Mesodermal cell (in vitro differentiated cells): ENCODE measurements around the gene SERGEF.

ENCODE experiments used
- H3K27ac ChIP-seq: 2 replicates; pipeline ENCODE4 v1.7.0; 2013; ENCODE audit warnings: mild to moderate bottlenecking, low read depth, low read length, moderate library complexity; ENCODE audit not compliant: severe bottlenecking
- H3K36me3 ChIP-seq: 2 replicates; pipeline ENCODE4 v1.7.1; 2013; ENCODE audit warnings: mild to moderate bottlenecking, low read length, moderate library complexity; ENCODE audit not compliant: control insufficient read depth, insufficient read depth
- H3K4me1 ChIP-seq: one replicate; pipeline ENCODE4 v1.7.1; 2013; ENCODE audit warnings: mild to moderate bottlenecking, low read length; ENCODE audit not compliant: insufficient read depth, control insufficient read depth, poor library complexity, severe bottlenecking
- H3K4me3 ChIP-seq: 2 replicates; pipeline ENCODE4 v1.7.0; 2013; ENCODE audit warnings: low read length, control low read depth, mild to moderate bottlenecking; ENCODE audit not compliant: insufficient read depth, poor library complexity, severe bottlenecking; ENCODE audit errors: extremely low read depth
- H3K9me3 ChIP-seq: 2 replicates; pipeline ENCODE4 v1.7.1; 2013; ENCODE audit warnings: mild to moderate bottlenecking, low read length, moderate library complexity; ENCODE audit not compliant: control insufficient read depth
- WGBS, 2 experiments: methylation state at CpG; one replicate each; pipeline ENCODE4 v1.1.5; 2013; ENCODE audit warnings: missing lambda C conversion rate in 2 of 2; ENCODE audit not compliant: insufficient coverage in 2 of 2; 5-methylcytosine and 5-hydroxymethylcytosine counted together

Gene SERGEF

GRCh38 chr11:17927681-17928343 is 85.0 kb downstream of the SERGEF start:
- WGBS, 2 experiments = 75 to 85% methylated on average over 1 to 2 of the region's 3 CpGs

DNA sequence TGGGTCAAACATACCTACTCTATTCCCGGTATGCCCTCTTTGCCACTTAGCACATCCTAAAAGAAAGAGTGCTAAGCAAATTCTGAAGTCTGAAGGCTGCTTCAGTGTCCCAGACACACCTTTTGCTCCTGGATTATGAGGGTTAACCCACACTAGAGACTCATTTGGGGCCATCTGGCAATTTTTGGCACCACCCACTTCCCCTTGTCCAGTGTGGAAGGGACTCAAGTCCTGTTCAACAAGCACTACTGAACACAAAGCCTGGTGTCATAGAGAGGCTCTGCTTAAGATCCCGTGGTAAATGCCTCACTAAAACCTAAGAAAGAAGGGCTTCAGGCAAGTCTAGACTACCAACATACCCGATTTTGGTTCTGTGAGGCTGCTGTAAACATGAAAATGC is 85.8 kb downstream of the SERGEF start:
- Histone ChIP-seq H3K36me3 (no peaks in the 10 kb centered on the region), H3K4me3 (no peak overlapping the region), H3K27ac (no peak overlapping the region), H3K9me3 (no peaks in the 10 kb centered on the region), H3K4me1 (no peaks in the 10 kb centered on the region)
- WGBS, 2 experiments = 87 to 90% methylated on average over 2 to 3 of the region's 3 CpGs

More at GRCh38 chr11:17927681-17928343, 85.0 kb downstream of the SERGEF start:
- H3K27ac ChIP-seq = no peak overlapping the region
- H3K4me3 ChIP-seq = no peak overlapping the region
- no peaks in the 10 kb centered on the region for H3K36me3 ChIP-seq
- no peaks in the 10 kb centered on the region for H3K9me3 ChIP-seq
- no peaks in the 10 kb centered on the region for H3K4me1 ChIP-seq

DNA sequence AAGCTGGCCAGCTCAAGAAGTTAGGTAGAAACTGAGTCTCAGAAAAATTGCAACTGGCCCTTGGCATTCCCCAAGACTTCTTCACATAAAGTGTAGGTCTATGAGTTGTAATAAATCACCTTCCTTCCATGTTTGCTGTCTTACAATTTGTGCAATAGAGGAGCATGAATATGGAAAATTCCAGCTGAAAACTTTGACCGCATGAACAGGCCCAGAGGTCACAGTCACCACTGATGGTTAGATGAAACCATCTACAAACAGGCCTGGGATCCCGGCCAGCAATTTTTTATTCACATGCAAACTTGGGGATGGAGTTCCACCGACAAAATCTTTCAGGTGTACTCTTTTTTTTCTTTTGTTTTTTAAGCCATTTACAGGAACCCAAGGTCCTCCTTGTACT is 88.1 kb downstream of the SERGEF start:
- Histone ChIP-seq H3K27ac (no peak overlapping the region), H3K9me3 (no peaks in the 10 kb centered on the region), H3K4me3 (no peak overlapping the region), H3K36me3 (no peaks in the 10 kb centered on the region), H3K4me1 (no peaks in the 10 kb centered on the region)
- WGBS, 2 experiments = 78 to 80% methylated on average over 2 of the region's 3 CpGs

GRCh38 chr11:17923217-17923616 is 89.6 kb downstream of the SERGEF start:
- no peaks in the 10 kb centered on the region for H3K9me3 ChIP-seq

GRCh38 chr11:17922416-17922788 is 90.4 kb downstream of the SERGEF start:
- Histone ChIP-seq H3K9me3 (no peaks in the 10 kb centered on the region), H3K36me3 (no peaks in the 10 kb centered on the region), H3K4me3 (no peak overlapping the region), H3K4me1 (no peaks in the 10 kb centered on the region), H3K27ac (no peak overlapping the region)
- WGBS, 2 experiments = 50% methylated on average over 2 of the region's 2 CpGs; no CpG with 5 or more reads in 1 of the 2 experiments

More at GRCh38 chr11:17923217-17923616, 89.6 kb downstream of the SERGEF start:
- H3K4me3 ChIP-seq = no peak overlapping the region
- WGBS, 2 experiments = 82 to 100% methylated on average over 2 to 3 of the region's 3 CpGs
- H3K27ac ChIP-seq = no peak overlapping the region
- no peaks in the 10 kb centered on the region for H3K4me1 ChIP-seq
- H3K36me3 ChIP-seq = no peaks in the 10 kb centered on the region

DNA sequence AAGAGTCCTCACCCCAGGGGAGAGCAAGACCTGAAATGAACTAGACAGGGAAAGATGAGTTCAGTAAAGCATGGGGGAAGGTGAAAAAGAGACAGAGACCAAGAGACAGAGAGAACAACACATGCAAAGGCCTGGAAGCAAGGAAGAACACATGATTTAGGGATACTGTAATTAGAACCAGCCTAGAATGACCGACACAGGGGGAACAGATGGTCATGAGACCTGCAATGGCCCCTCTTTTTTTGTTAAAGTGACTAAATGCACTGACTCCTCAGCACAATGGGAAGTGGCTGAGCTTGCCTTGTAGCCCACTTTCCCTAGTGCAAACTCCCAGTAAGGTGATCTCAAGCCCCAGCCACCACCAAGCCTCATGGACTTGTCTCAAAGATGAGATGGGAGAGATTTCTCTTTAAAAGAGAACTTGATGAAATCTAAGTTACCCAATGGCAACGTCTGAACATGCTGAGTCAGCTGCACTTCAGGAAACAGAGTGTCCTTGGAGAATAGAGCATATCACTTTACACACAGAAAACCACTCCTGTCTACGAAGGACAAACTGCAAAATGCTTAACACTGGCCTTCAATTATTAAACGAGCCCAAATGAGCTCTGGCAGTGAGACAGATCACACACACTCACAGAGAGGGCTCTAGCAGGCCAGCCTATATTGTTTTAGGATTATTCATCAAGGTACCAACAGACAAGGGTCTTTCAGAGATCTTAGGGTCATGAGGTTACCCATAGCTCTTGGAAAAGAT is 91.0 kb downstream of the SERGEF start:
- WGBS, 2 experiments = 78 to 81% methylated on average over 3 of the region's 4 CpGs
- Histone ChIP-seq H3K9me3 (no peaks in the 10 kb centered on the region), H3K4me3 (no peak overlapping the region), H3K36me3 (no peaks in the 10 kb centered on the region), H3K27ac (no peak overlapping the region), H3K4me1 (no peaks in the 10 kb centered on the region)

- H3K36me3 ChIP-seq = no peaks in the 10 kb centered on the region
- no peak overlapping the region for H3K4me3 ChIP-seq
- no peaks in the 10 kb centered on the region for H3K4me1 ChIP-seq
- 92 to 100% methylated on average over 1 of the region's 1 CpG for WGBS, 2 experiments
- H3K9me3 ChIP-seq = no peaks in the 10 kb centered on the region
- no peak overlapping the region for H3K27ac ChIP-seq
These were observed 94.7 kb downstream of the SERGEF start for GRCh38 chr11:17918049-17918605.

DNA sequence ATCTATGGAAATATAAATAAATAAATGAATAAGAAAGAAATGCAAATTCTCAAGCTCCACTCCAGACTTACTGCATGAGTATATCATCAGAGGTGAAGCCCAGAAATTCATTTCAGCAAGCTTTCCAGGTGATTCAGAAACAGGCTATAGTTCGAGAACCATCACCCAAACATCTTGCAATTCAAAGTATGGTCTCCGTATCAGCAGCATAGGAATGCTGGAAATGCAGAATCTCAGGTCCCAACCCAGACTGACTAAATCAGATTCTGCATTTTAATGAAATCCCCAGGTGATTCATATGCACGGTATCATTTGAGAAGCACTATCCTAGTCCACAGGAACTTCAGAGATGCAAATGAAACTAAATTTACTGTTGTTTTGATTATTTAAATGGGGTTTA is 95.3 kb downstream of the SERGEF start:
- Histone ChIP-seq H3K9me3 (no peaks in the 10 kb centered on the region), H3K4me3 (no peak overlapping the region), H3K36me3 (no peaks in the 10 kb centered on the region), H3K27ac (no peak overlapping the region), H3K4me1 (no peaks in the 10 kb centered on the region)
- WGBS, 2 experiments = 78 to 80% methylated on average over 2 to 3 of the region's 3 CpGs

DNA sequence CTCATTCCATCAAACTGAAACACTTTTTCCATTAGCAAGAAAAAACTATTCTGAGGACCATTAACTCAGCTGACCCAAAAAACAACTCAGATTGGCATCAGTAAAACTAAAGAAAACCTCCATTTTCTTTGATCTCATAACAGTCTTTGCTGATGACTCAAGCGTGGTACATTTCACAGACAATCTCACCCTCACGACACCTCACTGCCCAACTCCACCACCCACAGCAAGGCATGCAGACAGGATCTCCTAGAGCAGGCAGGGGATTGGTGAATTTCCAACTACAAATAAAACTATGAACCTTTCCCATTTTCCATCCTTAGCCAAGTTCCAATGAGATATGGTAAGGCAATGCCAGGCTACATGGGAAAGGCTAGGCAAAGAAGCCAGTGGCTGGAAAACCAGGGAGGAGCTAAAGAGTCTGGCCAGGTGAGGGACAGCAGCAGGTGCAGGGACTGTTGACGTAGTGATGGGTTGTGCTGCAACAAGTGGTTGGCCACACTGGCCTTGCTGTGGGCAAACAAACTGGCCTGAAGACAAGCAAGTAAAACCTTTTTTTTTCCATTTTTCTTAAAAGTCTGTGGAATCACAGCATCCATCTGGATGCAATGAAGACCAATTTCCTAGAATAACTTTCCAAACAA is 97.2 kb downstream of the SERGEF start:
- Histone ChIP-seq H3K4me1 (no peaks in the 10 kb centered on the region), H3K27ac (no peak overlapping the region), H3K9me3 (no peaks in the 10 kb centered on the region), H3K36me3 (no peaks in the 10 kb centered on the region), H3K4me3 (no peak overlapping the region)
- 81 to 87% methylated on average over 2 of the region's 3 CpGs for WGBS, 2 experiments

DNA sequence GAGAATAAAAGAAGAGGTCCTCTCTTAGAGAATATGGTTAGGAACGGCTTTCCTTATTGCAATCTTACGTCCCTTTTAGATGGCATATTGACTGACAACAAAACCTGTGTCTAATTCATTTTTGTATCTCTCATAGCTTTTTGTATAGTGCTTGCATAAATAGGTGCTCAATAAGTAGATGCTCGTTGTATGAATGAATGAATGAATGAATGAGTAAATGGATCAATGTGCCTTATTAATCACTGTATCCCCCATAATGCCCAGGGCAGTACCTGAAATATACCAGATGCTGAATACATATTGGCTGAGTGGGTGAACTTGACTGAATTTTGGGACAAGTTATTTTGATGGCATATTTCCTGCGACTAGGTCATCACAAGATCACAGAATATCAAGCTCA is 97.9 kb downstream of the SERGEF start:
- no peak overlapping the region for H3K27ac ChIP-seq
- 100% methylated on average over 2 of the region's 4 CpGs; no CpG with 5 or more reads in 1 of the 2 experiments for WGBS, 2 experiments
- H3K4me1 ChIP-seq = no peaks in the 10 kb centered on the region
- H3K4me3 ChIP-seq = no peak overlapping the region
- H3K36me3 ChIP-seq = no peaks in the 10 kb centered on the region
- no peaks in the 10 kb centered on the region for H3K9me3 ChIP-seq
